ENCODE results near the gene IQCM. TPM values are rescaled to one million over a fixed set of nuclear protein-coding genes. Genes with fewer than 3 reads are reported as not detected.
A peak's percentile ranks its signal among the peaks of the same experiment; 100 is the strongest.

The IQCM gene
- total RNA-seq, 1 donor from 2014 or later: not detected

GRCh38 chr4:149781150-149781549 lies 34.5 kb downstream of the IQCM start:
- DNase-seq (ENCODE audit: low spot score) (no peak), ATAC-seq (no peak)

DNA sequence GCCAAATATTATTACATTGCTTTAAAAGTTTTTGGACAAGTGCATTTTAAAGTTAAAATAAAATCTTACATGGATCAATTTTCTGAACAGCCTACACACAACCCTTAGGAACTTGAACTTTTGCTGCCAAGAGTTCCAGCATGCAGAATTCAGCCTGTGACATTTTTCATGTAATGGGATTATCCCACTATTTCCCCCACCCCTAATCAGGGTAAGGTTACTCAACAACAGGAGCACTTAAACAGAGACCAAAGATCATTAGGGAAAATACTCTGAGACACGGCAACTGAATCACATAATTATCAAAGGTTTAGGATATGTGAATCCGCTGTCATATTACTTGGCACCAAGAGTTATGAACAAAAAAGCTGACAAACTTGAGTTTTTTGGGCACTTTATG lies 47.2 kb downstream of the IQCM start:
- no peak for ATAC-seq
- DNase-seq (ENCODE audit: low spot score): no peak

GRCh38 chr4:149766135-149766534 lies 49.5 kb downstream of the IQCM start:
- ATAC-seq (no peak), DNase-seq (ENCODE audit: low spot score) (no peak)

DNA sequence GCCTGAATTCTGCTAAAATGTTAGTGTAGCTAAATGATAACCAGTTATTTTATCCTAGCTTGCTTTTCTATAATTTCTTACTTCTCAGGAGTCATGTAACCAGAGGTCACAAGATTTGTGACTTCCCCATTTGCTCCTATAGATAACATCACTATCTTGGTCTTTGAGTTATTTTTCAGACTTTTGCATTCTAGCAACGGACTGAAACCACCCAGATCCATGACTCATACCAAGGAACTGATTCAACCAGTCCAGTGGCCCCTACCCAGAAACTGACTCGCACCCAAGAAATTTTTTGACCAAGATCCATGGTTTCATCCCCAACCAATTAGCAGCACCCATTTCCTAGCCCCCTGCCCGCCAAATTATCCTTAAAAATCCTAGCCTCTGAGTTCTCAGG lies 50.0 kb downstream of the IQCM start:
- ATAC-seq (no peak), DNase-seq (ENCODE audit: low spot score) (no peak)

DNA sequence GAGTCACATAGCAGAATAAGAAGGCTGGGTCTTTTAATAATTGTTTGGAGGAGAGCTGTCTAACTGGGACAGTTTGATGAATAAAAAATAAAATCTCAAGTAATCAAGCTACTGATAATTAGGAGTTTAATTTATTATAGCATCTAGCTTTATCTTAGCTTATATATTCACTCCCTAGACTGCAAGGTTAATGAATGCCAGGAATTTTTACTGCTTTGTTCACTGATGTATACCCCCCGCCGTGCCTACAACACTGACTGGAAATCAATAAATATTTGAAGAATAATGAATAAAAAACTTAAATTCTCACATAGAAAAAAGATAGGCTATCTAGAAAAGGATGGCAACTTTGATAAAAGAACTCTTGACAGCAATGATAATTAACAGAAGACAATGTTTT lies 59.7 kb downstream of the IQCM start:
- ATAC-seq: no peak
- DNase-seq (ENCODE audit: low spot score): no peak

DNA sequence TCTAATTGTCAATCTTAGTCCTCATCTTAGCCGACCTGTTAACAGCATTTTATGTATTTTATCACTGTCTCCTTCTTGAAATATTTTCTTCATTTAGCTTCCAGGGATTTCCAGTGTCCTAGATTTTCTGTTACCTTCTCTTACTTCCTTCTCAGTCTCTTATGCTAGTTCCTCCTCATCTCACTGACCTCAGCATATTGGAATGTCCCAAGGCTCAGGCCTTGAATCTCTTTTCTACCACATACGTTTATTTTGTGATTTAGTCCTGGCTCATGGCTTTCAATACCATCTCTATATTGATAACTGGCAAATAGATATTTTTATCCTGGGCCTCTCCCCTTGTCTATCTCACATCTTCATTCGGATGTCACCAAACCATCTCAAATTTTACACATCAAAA lies 61.1 kb downstream of the IQCM start:
- ATAC-seq: no peak

GRCh38 chr4:149752729-149753128 lies 62.9 kb downstream of the IQCM start:
- ATAC-seq (no peak), DNase-seq (ENCODE audit: low spot score) (no peak)

More for the DNA sequence above, 61.1 kb downstream of the IQCM start:
- DNase-seq (ENCODE audit: low spot score): no peak

DNA sequence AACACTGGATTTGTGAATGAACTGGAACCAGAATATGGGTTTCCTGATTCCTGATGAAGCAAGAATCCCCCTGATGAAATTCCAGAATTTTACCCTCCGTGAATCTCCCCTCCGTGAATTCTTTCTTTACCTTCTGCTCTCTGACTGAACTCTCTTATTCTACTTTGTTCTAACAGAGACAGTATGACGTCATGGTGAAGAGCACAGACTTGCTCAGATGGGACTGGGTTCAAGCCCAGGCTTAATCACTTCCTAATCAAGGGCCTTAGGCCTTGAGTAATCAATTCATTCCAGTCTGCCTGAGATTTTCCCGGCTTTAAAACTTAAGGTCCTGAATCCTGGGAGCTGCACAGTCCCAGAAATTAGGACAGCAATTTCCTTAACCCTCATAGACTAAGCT lies 64.5 kb downstream of the IQCM start:
- ATAC-seq (no peak), DNase-seq (ENCODE audit: low spot score) (no peak)

DNA sequence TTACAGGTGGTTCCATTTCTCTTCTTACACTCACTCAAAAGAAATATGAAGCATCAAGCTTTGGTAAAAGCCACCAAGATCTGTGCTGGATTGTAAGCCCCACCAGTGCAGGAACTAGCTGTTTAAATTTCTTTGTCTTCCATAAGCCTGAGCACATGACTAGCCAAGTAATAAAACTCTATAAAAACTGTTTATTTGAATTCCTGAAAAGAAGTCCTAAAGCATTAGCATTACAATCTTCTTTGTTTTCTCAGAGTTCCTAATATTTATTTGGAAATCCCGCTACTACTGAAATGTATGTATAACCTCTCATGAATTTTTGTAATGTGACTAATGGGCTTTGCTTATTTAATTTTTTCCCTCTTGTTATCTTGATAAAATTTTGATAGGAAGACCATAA lies 65.9 kb downstream of the IQCM start:
- ATAC-seq: no peak
- DNase-seq (ENCODE audit: low spot score): no peak

- DNase-seq (ENCODE audit: low spot score) (no peak), ATAC-seq (no peak)
Measured at GRCh38 chr4:149747646-149748045, 68.0 kb downstream of the IQCM start.

DNA sequence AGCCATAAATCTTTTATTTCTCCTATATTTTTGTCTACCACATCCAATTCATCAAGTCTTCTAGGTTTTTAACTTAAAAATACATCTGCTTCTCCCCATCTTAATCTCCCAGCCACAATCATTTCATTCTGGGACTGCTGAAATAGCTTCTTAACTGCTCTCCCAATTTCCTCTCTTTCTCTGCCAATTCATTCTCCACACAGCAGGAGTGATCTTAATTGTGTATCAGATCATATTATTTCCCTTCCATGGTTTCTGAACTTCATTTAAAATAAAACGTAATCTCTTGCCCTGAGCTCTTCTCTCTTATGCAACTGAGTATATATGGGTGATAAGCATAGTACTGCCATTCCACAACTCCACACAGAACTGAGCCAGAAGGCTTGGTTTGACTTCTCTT lies 69.4 kb downstream of the IQCM start:
- no peak for ATAC-seq
- no peak for DNase-seq (ENCODE audit: low spot score)

DNA sequence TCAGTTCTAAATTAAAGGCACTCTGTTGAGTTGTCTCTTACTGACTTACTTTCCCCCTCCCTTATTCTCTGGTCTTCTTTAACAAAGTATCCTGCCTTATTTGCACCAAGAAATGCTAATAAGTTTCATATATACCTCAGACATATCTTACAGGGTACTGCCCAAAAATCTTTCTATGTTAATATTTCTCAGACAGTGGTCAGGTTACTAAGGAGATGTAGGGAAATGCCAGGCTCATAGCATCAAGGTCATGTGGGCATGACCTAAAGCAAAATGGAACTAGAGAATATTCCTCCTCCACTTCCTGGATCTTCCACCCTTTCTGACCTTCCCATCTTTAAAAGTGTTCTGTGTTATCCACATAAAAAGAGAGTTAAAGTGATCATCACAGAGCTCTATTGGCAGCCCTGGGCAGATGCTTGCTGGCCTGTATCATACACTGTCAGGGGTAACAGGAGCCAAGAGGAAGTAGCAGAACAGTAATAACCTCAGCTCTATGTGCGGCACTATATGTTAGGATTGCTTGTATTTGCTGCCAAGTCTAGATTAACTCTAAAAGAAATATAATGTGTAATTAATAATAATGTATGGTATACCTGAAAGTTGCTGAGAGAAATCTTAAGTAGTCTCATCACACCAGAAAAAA lies 74.3 kb downstream of the IQCM start:
- ATAC-seq: no peak
- DNase-seq (ENCODE audit: low spot score): no peak

GRCh38 chr4:149738156-149738555 lies 77.5 kb downstream of the IQCM start:
- DNase-seq (ENCODE audit: low spot score) (no peak), ATAC-seq (no peak)

DNA sequence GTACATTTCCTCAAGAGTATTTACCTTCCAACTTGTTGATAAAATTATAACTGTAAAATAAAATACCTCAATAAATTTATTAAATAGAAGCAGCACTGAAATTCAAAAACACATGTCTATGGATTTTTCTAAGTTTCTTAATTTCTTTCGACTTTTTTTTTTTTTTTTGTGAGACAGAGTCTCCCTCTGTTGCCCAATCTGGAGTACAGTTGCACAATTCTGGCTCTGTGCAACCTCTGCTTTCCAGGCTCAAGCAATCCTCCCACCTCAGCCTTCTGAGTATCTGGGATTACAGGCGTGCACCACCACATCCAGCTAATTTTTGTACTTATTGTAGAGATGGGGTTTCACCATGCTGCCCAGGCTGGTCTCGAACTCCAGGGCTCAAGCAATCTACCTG lies 79.8 kb downstream of the IQCM start:
- DNase-seq (ENCODE audit: low spot score) (no peak), ATAC-seq (peak; percentile 49)

- no peak for ATAC-seq
- DNase-seq (ENCODE audit: low spot score): no peak
Measured at GRCh38 chr4:149728444-149728843, 87.2 kb downstream of the IQCM start.

- ATAC-seq: no peak
- no peak for DNase-seq (ENCODE audit: low spot score)
Measured at GRCh38 chr4:149727663-149728062, 88.0 kb downstream of the IQCM start.

DNA sequence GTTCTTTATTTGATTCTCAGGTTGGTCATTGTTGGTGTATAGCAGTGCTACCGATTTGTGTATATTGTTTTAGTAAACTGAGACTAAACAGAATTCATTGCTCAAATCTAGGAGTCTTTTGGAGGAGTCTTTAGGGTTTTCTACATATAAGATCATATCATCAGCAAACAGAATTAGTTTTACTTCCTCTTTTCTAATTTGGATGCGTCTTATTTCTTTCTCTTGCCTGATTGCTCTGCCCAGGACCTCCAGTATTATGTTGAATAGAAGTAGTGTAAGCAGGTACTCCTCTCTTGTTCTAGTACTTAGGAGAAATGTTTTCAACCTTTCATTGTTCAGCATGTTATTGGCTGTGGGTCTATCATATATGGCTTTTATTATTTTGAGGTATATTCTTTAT lies 92.6 kb downstream of the IQCM start:
- DNase-seq (ENCODE audit: low spot score): no peak
- ATAC-seq: no peak

GRCh38 chr4:149719806-149720205 lies 95.8 kb downstream of the IQCM start:
- DNase-seq (ENCODE audit: low spot score): no peak
- no peak for ATAC-seq

- no peak for ATAC-seq
- DNase-seq (ENCODE audit: low spot score): no peak
Measured at GRCh38 chr4:149719357-149719756, 96.3 kb downstream of the IQCM start.

- DNase-seq (ENCODE audit: low spot score) (no peak), ATAC-seq (no peak)
Measured at GRCh38 chr4:149718500-149718899, 97.1 kb downstream of the IQCM start.

DNA sequence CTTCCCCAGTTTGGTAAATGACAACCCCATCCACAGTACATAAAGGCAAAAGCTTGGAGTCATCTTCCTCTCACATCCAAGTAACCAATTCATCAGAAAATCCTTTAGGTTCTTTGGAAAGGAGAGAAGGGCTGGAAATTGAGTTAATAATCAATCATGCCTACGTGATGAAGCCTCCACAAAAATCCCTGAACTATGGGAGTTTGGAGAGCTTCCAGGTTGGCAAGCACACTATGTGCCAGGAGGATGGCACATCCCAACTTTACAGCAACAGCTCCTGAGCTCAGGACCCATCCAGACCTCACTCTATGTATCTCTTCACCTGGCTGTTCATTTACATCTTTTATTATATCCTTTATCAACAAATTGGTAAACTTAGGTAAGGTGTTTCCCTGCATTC lies 98.9 kb downstream of the IQCM start:
- ATAC-seq (peak; percentile 21), DNase-seq (ENCODE audit: low spot score) (no peak)

DNA sequence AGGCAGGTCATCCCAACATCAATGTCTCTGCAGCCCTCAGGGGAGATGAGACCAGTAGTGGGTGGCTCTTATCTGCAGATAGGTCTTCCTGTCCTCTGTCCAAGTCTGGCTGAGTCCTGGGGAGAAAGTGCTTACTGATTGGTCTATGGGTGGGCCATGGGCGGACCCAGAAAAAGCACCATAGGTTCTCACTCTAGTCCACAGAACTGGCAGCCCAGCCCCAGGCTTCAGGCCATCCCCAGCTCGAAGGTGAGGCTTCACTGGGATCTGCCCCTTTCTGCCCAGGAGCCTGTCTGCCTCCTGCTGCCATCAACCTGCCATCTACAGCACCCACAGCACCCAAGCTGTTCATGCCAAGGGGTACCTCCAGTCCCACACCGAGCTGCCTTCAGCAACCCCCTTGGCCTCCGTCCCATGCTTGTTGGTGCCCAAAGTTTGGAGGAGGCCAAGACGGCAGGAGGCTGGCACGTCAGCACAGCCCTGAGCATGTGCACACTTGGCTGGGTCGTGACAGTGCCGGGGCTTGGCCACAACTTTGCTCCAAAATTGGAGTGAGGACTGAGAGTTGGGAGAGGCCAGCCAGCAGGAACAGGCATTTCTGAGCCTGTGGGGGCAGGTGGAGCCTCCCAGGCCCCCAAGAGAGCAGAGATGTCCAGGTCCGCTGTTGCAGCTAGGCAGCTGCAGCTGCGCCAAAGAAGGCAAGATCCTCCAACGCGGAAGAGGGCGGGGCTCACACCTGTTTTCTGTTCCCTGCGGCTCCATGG lies 99.6 kb downstream of the IQCM start:
- no peak for DNase-seq (ENCODE audit: low spot score)

GRCh38 chr4:149713031-149713430 lies 102.6 kb downstream of the IQCM start:
- DNase-seq (ENCODE audit: low spot score): no peak
- no peak for ATAC-seq

More for the DNA sequence above, 99.6 kb downstream of the IQCM start:
- no peak for ATAC-seq

Data from left lobe of liver (tissue), 2 donors.